ENCODE results near the gene PRPF18.

- TF ChIP-seq EZH2 (IDR thresholded peaks at IDR 0.05; ENCODE audit: low read depth) (no peak), CTCF (conservative IDR thresholded peaks at IDR 0.05) (no peak)
Observed at GRCh38 chr10:13637303-13637856, 50.6 kb downstream of the PRPF18 start.

All from PC-9 (cell line).